ENCODE results near the gene ESAM.

Gene ESAM

GRCh38 chr11:124769806-124770774 lies 8.0 kb upstream of the ESAM start:
- no peak for FAIRE-seq

DNA sequence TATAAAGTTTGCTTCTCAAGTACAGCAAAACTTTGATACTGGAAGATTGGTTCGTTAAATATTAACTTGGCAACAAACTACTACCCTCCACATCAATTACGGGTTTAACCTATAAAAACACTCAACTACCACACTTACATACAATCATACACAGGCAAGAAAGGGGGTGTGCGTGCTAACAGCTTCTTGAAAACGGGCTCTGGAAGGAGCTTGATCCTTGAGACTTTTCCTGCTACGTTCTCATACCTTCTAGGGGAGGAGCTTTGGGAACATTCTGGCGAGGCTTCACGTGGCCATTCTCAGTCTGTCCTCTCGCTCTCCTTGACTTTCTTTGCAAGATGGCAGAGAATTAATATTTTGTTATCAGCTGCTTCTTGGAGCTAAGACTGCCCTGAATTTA lies 6.8 kb upstream of the ESAM start:
- FAIRE-seq, result no peak

DNA sequence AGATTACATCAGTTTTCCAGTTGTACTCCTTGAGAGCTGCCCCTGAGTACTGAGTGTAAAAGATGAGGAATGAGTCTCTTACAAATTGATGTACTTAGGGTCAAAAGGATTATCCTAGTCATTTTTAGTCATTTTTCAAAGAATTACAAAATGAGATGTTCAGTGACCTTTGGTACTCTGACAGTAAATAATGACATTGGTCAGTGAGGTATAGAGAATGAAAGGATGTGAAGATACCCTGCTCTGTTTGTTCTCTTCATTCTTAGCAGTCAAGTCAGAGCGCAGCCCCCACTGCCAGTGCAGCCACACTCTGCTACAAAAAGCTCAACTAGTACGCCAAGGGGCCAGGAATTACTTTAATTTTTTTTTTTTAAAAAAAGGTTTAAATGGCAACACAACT lies 4.1 kb upstream of the ESAM start:
- FAIRE-seq, result no peak

GRCh38 chr11:124763156-124763947 lies 1.3 kb upstream of the ESAM start:
- no peak for FAIRE-seq

- FAIRE-seq, result no peak
Observed at GRCh38 chr11:124762624-124763155, 600 bp upstream of the ESAM start.

- FAIRE-seq, result no peak
Observed at GRCh38 chr11:124761301-124762104, 587 bp downstream of the ESAM start.

GRCh38 chr11:124760806-124761205 lies 1.3 kb downstream of the ESAM start:
- FAIRE-seq, result no peak

- no peak for FAIRE-seq
Observed at GRCh38 chr11:124760205-124760652, 1.9 kb downstream of the ESAM start.

DNA sequence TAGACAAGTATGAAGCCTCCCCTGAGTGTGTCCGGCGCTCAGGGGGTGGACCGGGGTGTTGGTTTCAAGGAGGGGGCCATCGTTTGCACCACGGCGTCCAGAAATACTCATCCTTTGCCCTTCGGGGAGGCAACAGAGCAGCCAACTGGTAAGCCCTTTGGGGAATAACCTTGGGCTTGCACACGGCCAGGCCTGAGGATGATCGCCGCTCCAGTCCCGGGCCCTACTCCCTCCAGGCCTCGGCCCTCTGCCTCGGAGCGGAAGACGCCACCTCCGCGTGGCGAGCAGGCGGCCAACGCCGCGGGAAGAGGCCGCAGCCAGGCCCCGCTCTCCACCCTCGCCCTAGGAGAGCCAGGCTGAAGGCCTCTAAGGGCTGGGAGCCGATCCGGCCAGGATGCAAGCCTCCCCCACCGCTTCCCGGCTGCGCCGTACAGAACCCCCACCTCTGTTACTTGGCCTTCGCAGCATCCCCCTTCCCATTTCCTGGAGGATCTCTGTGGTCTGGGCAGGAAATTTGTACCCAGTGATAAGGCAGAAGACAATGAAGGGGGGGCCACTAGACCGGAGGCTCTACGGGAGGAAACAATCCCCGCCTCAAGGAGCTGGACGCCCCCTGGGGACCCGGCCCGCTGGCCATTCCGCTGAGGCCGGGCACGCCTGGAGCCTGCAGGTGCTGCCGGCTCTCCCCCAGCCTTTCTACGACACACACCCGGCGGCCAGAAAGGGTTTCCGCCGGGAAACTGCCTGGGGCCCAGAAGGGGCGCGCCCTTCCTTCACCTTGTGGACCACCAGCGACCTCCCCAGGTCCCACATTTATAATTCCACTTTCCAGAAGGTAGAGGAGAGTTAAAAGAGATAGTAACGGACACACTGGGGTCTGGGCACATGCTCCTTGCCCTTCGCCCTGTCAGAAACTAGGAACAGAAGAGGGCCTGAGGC lies 2.6 kb downstream of the ESAM start:
- no peak for FAIRE-seq

DNA sequence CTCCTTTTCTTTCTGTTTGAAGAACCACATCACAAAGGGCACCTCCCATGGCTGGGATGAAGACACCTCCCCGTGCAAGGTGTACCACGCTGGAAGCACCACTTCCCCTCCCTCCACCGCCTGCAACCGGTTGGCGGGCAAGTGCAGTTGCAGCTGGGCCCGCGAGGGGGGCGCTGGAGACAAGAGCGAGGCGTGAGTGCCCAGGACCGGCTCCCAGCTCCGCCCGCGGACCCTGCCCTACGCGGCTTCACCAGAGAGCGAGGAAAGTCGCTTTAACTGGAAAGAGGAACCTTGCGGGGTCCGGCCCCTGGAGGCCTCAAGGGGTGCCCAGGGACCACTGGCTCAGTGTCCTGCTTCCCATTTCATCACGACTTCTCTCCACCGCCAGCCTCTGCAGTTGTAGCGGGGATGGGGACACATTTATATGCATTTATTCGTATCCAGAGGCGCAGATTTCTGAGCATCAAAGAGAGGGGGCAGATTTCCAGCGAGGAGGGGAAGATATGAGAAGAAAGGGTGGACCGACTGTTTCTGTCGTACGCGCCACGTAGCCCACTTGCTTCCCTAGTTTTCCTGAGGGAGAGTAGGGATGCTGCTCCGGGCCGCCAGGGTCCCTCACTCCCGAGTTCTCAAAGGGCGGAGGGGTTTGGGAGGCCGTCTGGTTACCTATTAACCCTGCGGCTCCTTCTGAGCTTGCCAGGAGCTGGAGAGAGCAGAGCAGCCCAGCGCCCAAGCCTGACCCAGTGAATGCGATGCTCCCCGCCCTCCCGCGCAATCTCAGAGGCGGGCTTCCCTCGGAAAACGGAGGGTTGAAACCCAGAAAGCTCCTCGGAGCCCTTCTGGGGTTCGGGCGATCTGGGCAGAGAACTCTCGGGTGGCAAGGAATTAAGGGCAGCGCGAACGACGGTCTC lies 3.5 kb downstream of the ESAM start:
- no peak for FAIRE-seq

DNA sequence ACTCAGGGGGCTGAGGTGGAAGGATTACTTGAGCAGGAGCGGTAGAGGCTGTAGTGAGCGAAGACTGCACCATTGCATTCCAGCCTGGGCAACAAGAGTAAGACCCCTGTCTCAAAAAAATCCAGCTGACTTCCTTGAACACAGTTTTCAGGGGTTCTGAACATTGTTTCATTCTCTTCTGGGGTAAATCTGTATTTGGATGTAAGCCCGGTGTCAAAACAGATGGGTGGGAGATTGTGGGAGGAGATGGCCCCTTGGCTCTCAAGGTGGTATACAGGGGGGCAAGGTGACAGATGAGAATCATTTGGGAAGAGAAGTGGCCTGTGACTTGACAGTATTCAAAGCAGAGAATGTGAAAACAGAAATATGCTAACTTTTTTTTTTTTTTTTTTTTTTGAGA lies 4.8 kb downstream of the ESAM start:
- no peak for FAIRE-seq

DNA sequence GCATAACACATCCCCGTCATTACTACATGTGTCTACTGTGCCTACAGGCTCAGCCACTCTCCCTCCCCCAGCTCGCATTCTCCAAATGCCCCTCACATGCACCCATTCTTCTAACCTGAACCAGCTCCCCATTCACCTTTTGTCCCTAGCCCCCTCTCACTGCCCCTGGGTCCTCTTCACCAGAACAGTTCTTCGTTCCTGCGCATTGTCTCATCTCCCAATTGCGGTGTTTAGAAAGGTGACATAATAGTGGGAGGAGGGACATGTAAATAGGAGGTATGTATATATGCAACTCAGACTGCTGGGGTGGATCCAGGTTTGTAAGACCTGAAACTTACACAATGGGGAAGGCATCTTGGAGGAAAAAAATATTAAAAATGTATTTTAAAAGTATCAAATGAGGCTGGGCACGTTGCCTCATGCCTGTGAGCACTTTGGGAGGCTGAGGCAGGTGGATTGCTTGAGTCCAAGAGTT lies 5.3 kb downstream of the ESAM start:
- FAIRE-seq, result no peak

GRCh38 chr11:124756033-124756752 lies 5.9 kb downstream of the ESAM start:
- no peak for FAIRE-seq

- no peak for FAIRE-seq
Observed at GRCh38 chr11:124754710-124755109, 7.4 kb downstream of the ESAM start.

GRCh38 chr11:124754309-124754708 lies 7.8 kb downstream of the ESAM start:
- no peak for FAIRE-seq

DNA sequence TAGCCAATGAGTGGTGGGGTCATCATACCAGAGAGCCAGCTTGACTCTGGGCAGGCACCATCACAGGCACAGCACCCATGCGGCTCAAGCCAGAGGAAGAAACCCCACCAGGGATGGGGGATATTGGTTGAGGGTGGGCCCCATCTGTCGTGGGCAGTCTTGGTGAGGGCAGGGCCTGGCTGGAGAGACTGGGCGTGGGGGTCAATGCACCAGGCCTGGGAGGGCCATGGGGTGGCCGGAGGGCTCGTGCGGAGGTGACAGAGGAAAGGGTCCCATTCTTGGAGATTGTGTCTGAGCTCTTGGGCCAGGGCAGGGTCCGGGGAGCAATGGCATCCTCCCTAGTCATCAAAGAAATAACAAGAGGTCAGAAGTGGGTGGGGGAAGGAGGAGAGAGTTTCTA lies 8.5 kb downstream of the ESAM start:
- no peak for FAIRE-seq

DNA sequence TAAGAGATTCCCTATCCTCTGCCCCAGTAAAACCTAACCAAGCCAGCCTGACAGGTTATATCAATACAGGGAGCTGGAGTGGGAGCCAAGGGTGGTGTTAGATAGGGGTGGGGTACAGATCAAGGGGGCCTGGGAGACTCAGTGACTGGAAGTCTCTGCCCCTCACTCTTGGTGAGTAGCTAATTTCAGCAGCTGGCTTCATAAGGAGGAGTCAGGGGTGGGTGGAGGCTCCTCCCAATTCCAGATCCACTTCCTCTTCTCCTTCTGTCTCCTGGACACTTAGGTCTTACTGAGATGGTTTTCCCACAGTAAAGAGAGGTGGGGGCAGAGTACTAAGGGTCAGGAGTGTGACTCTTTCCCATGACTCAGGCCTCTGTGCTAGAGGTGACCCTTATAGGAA lies 8.9 kb downstream of the ESAM start:
- FAIRE-seq, result no peak

- FAIRE-seq, result no peak
Observed at GRCh38 chr11:124752471-124753102, 9.5 kb downstream of the ESAM start.
